HepG2 (cell line): Measurements from ENCODE around the gene MRFAP1. TPM values are rescaled to one million over a fixed set of nuclear protein-coding genes. Genes with fewer than 3 reads are reported as not detected.

ENCODE experiments used
- ARNT ChIP-seq: fragments of 450-650 bp; IDR thresholded peaks from 2 replicates; pipeline ENCODE4 v1.6.1; 2017
- CENPT ChIP-seq: sonication (generic); formaldehyde crosslinking; IDR thresholded peaks from 2 replicates; pipeline ENCODE4 v1.8.0; 2022; ENCODE audit warnings: low read depth, mild to moderate bottlenecking, moderate library complexity, missing genetic modification reagents
- FLYWCH1 ChIP-seq: sonication (generic); formaldehyde crosslinking; IDR thresholded peaks from 2 replicates; pipeline ENCODE4 v1.8.1; 2023; ENCODE audit warnings: mild to moderate bottlenecking, missing genetic modification reagents
- FOXA3 ChIP-seq: IDR thresholded peaks from 2 replicates; pipeline ENCODE4 v1.6.1; 2016; ENCODE audit warnings: missing genetic modification reagents, missing compliant biosample characterization
- FOXK1 ChIP-seq: sonication (generic); formaldehyde crosslinking; IDR thresholded peaks from 2 replicates; pipeline ENCODE4 v1.4.0; 2020; ENCODE audit warnings: low read depth, missing genetic modification reagents, borderline replicate concordance
- HIVEP1 ChIP-seq: sonication (generic); formaldehyde crosslinking; IDR thresholded peaks from 2 replicates; pipeline ENCODE4 v1.4.0; 2020; ENCODE audit warnings: mild to moderate bottlenecking, missing genetic modification reagents
- HNF4G ChIP-seq, 2 experiments: sonication (generic) in 1 of 2; formaldehyde crosslinking in 1 of 2; IDR thresholded peaks; 2 replicates each; pipeline versions ENCODE4 v1.4.0 to v1.6.1; 2011 to 2020; ENCODE audit warnings: borderline replicate concordance in 2 of 2, low read depth in 2 of 2, mild to moderate bottlenecking in 2 of 2, low read length in 1 of 2, missing genetic modification reagents in 1 of 2, moderate library complexity in 1 of 2
- KDM4B ChIP-seq: sonication (generic); formaldehyde crosslinking; IDR thresholded peaks from 2 replicates; pipeline ENCODE4 v1.4.0; 2020; ENCODE audit warnings: missing genetic modification reagents
- MTA3 ChIP-seq: sonication (generic); formaldehyde crosslinking; IDR thresholded peaks from 2 replicates; pipeline ENCODE4 v1.4.0; 2020; ENCODE audit warnings: missing genetic modification reagents
- PHF20 ChIP-seq: sonication (generic); formaldehyde crosslinking; IDR thresholded peaks from 2 replicates; pipeline ENCODE4 v1.5.0; 2020; ENCODE audit warnings: mild to moderate bottlenecking, missing genetic modification reagents
- RARA ChIP-seq: IDR thresholded peaks from 2 replicates; pipeline ENCODE4 v1.6.1; 2016; ENCODE audit warnings: missing genetic modification reagents, missing compliant biosample characterization
- RBAK ChIP-seq: sonication (generic); formaldehyde crosslinking; IDR thresholded peaks from 2 replicates; pipeline ENCODE4 v1.5.1; 2020; ENCODE audit warnings: mild to moderate bottlenecking, missing genetic modification reagents
- SETDB1 ChIP-seq: sonication (generic); formaldehyde crosslinking; IDR thresholded peaks from 2 replicates; pipeline ENCODE4 v1.5.1; 2020; ENCODE audit warnings: missing genetic modification reagents, mild to moderate bottlenecking, borderline replicate concordance
- SOX6 ChIP-seq, 2 experiments: fragments of 450-650 bp in 1 of 2; sonication (generic) in 1 of 2; formaldehyde crosslinking in 1 of 2; IDR thresholded peaks; 2 replicates each; pipeline versions ENCODE4 v1.4.0 to v1.6.1; 2017 to 2020; ENCODE audit warnings: antibody characterized with exemption in 1 of 2, mild to moderate bottlenecking in 1 of 2, missing genetic modification reagents in 1 of 2
- TFDP2 ChIP-seq: sonication (generic); formaldehyde crosslinking; IDR thresholded peaks from 2 replicates; pipeline ENCODE4 v1.4.0; 2020; ENCODE audit warnings: missing genetic modification reagents
- TOE1 ChIP-seq: sonication (generic); formaldehyde crosslinking; IDR thresholded peaks from 2 replicates; pipeline ENCODE4 v1.4.0; 2020; ENCODE audit warnings: mild to moderate bottlenecking, missing genetic modification reagents
- ZBTB25 ChIP-seq: IDR thresholded peaks from 2 replicates; pipeline ENCODE4 v1.6.1; 2018; ENCODE audit warnings: missing genetic modification reagents
- ZEB1 ChIP-seq: IDR thresholded peaks from 2 replicates; pipeline ENCODE4 v1.6.1; 2012; ENCODE audit warnings: mild to moderate bottlenecking, low read depth, inconsistent platforms; ENCODE audit not compliant: insufficient replicate concordance
- ZFP91 ChIP-seq: sonication (generic); formaldehyde crosslinking; IDR thresholded peaks from 2 replicates; pipeline ENCODE4 v1.9.0; 2022; ENCODE audit warnings: missing genetic modification reagents, mild to moderate bottlenecking, borderline replicate concordance
- ZFX ChIP-seq: sonication (generic); formaldehyde crosslinking; IDR thresholded peaks from 2 replicates; pipeline ENCODE4 v1.4.0; 2020; ENCODE audit warnings: mild to moderate bottlenecking, low read depth, missing genetic modification reagents, moderate library complexity
- ZNF235 ChIP-seq: sonication (generic); formaldehyde crosslinking; IDR thresholded peaks from 2 replicates; pipeline ENCODE4 v1.8.1; 2023; ENCODE audit warnings: mild to moderate bottlenecking, missing genetic modification reagents, borderline replicate concordance
- ZNF430 ChIP-seq: sonication (generic); formaldehyde crosslinking; IDR thresholded peaks from 2 replicates; pipeline ENCODE4 v1.9.0; 2021; ENCODE audit warnings: mild to moderate bottlenecking, missing genetic modification reagents
- ZNF562 ChIP-seq: sonication (generic); formaldehyde crosslinking; IDR thresholded peaks from 2 replicates; pipeline ENCODE4 v1.8.0; 2022; ENCODE audit warnings: missing genetic modification reagents, borderline replicate concordance
- ZNF674 ChIP-seq: sonication (generic); formaldehyde crosslinking; IDR thresholded peaks from 2 replicates; pipeline ENCODE4 v1.5.0; 2020; ENCODE audit warnings: low read depth, mild to moderate bottlenecking, missing genetic modification reagents
- ZNF704 ChIP-seq: sonication (generic); formaldehyde crosslinking; IDR thresholded peaks from 2 replicates; pipeline ENCODE4 v1.8.1; 2023; ENCODE audit warnings: mild to moderate bottlenecking, inconsistent platforms, moderate library complexity, missing genetic modification reagents, borderline replicate concordance
- ZNF879 ChIP-seq: sonication (generic); formaldehyde crosslinking; IDR thresholded peaks from 2 replicates; pipeline ENCODE4 v1.8.1; 2023; ENCODE audit warnings: missing genetic modification reagents
- polyA plus RNA-seq, 8 experiments: library from polyadenylated mRNA; depleted of rRNA in 3 of 8; stranded (reverse) in 7 of 8; unstranded in 1 of 8; fragments of >200 nt; fragmentation: Illumina TruSeq in 4 of 8; extraction: Trizol in 4 of 8; gene quantifications; 2 replicates each; pipeline versions ENCODE4 v1.2.1 to v1.2.3, GENCODE V29; 2011 to 2016; ENCODE audit warnings: low read depth in 4 of 8, missing spikeins in 1 of 8, mixed read lengths in 1 of 8; ENCODE audit not compliant: insufficient read depth in 1 of 8
- total RNA-seq, 5 experiments: library from RNA; depleted of rRNA; stranded (reverse); fragments of >200 nt; fragmentation: Illumina TruSeq; extraction: Trizol; gene quantifications; 2 replicates each; pipeline ENCODE4 v1.2.3, GENCODE V29; 2016; ENCODE audit warnings: low read depth in 1 of 5

Gene MRFAP1
- total and polyA plus RNA-seq, 2 of the 13 experiments (the other 11 are each of a cell fraction or from before 2014, with no cell fraction given): 112 to 158 TPM

- TF ChIP-seq TFDP2 (no peak; the same call in 1 of the 2 replicates), ZNF430 (CRISPR knock-in tag) (no peak), ZFP91 (peak; percentile 50), FLYWCH1 (CRISPR knock-in tag) (no peak), TOE1 (CRISPR knock-in tag) (no peak), ARNT (no peak), HIVEP1 (CRISPR knock-in tag) (peak; percentile 20; the same call in 1 of the 2 replicates), HNF4G (IDR thresholded peaks at IDR 0.05; ENCODE audit: borderline replicate concordance, low read depth, low read length) (no peak; the same call in 1 of the 2 replicates), HNF4G (CRISPR knock-in tag; IDR thresholded peaks at IDR 0.05; ENCODE audit: borderline replicate concordance, low read depth) (no peak; the same call in 1 of the 2 replicates), ZNF674 (CRISPR knock-in tag) (no peak), SETDB1 (CRISPR knock-in tag) (no peak), KDM4B (CRISPR knock-in tag) (no peak), ZFX (CRISPR knock-in tag) (0 out of 2 replicates have a peak, but pooled peaks have one; percentile 2), ZNF562 (no peak), MTA3 (CRISPR knock-in tag) (no peak), ZNF704 (no peak), ZNF879 (CRISPR knock-in tag) (0 out of 2 replicates have a peak, but pooled peaks have one; percentile 77), ZBTB25 (CRISPR knock-in tag) (no peak), SOX6 (IDR thresholded peaks at IDR 0.05) (no peak), SOX6 (CRISPR knock-in tag; IDR thresholded peaks at IDR 0.05) (peak; percentile 13; the same call in 1 of the 2 replicates), FOXA3 (peak; percentile 23; the same call in 1 of the 2 replicates), RARA (CRISPR knock-in tag) (peak; percentile 71), CENPT (CRISPR knock-in tag) (no peak), FOXK1 (0 out of 2 replicates have a peak, but pooled peaks have one; percentile 16), RBAK (no peak), PHF20 (no peak), ZNF235 (CRISPR knock-in tag) (no peak), ZEB1 (no peak)
Measured at GRCh38 chr4:6688879-6689505, 48.5 kb downstream of the MRFAP1 start (continued).
